Esophagus muscularis mucosa (tissue), 4 donors: Measurements from ENCODE around the gene SLC37A1. TPM values are rescaled to one million over a fixed set of nuclear protein-coding genes. Genes with fewer than 3 reads are reported as not detected.

Experiments used
- DNase-seq: peaks from one replicate; pipeline ENCODE4 v3.0.0-alpha.2; 2017; ENCODE audit errors: extremely low spot score
- H3K27ac ChIP-seq, 4 donors: fragments of 200-600 bp; sonication (generic); replicated peaks in 1 of 4; 1 replicate in 3 of 4; 2 replicates in 1 of 4; pipeline ENCODE4 v1.5.1; 2016 to 2019; ENCODE audit warnings: mild to moderate bottlenecking in 1 of 4
- H3K27me3 ChIP-seq, 4 donors: fragments of 200-600 bp; sonication (generic); one replicate each; pipeline versions ENCODE4 v1.5.1 to v1.6.0; 2016 to 2019
- H3K36me3 ChIP-seq, 4 donors: fragments of 200-600 bp; sonication (generic); one replicate each; pipeline ENCODE4 v1.5.1; 2016 to 2019
- H3K4me1 ChIP-seq, 4 donors: fragments of 200-600 bp; sonication (generic); one replicate each; pipeline ENCODE4 v1.5.1; 2016 to 2019
- H3K4me3 ChIP-seq, 4 donors: fragments of 200-600 bp; sonication (generic); 1 replicate in 2 of 4; 2 replicates in 2 of 4; pipeline ENCODE4 v1.5.1; 2016 to 2019; ENCODE audit warnings: mild to moderate bottlenecking in 4 of 4, moderate library complexity in 1 of 4
- H3K9me3 ChIP-seq, 4 donors: fragments of 200-600 bp; sonication (generic); 1 replicate in 3 of 4; 2 replicates in 1 of 4; pipeline ENCODE4 v1.5.1; 2016 to 2019
- CTCF ChIP-seq, 3 experiments: fragments of 200-600 bp in 2 of 3; fragments of 450-650 bp in 1 of 3; sonication (generic) in 2 of 3; IDR thresholded peaks; one replicate each; pipeline ENCODE4 v1.5.1; 2017 to 2019; ENCODE audit warnings: antibody characterized with exemption in 3 of 3, mild to moderate bottlenecking in 2 of 3, moderate library complexity in 1 of 3
- EP300 ChIP-seq: sonication (generic); formaldehyde crosslinking; IDR thresholded peaks from one replicate; pipeline ENCODE4 v1.6.1; 2017; ENCODE audit warnings: antibody characterized with exemption
- POLR2A ChIP-seq: fragments of 450-650 bp; IDR thresholded peaks from one replicate; pipeline ENCODE4 v1.6.1; 2017; ENCODE audit warnings: antibody characterized with exemption, moderate library complexity, mild to moderate bottlenecking, low read depth
- POLR2AphosphoS5 ChIP-seq, 2 donors: sonication (generic); formaldehyde crosslinking; IDR thresholded peaks; one replicate each; pipeline ENCODE4 v1.6.1; 2017; ENCODE audit warnings: antibody characterized with exemption in 2 of 2
- WGBS: methylation state at CpG from one replicate; pipeline ENCODE4 v1.1.5; 2018; 5-methylcytosine and 5-hydroxymethylcytosine counted together
- intact Hi-C: fragments of 100-400 bp; cut with DNase I; formaldehyde crosslinking; loops from one replicate; pipeline ENCODE4 v1.15.1; 2023
- total RNA-seq, 4 donors: library from RNA; depleted of rRNA; stranded (reverse); fragments of >200 nt; gene quantifications; one replicate each; pipeline versions ENCODE4 v1.1.0 to v1.2.1, GENCODE V29; 2016

The SLC37A1 gene
- total RNA-seq, 4 donors from 2014 or later, result 5.4 to 11.1 (median 7.1) TPM

- DNase-seq, result no peak
- intact Hi-C loops, result no loop called here
- no peaks in the 10 kb centered on the region for H3K27me3 ChIP-seq
- WGBS, result 73% methylated on average over 1 of the region's 1 CpG
- peaks cover 7 to 15% (median 10%) of the 10 kb centered on the region in 4 donors for H3K4me1 ChIP-seq
- no peak overlapping the region for H3K27ac ChIP-seq
- no peak for TF ChIP-seq EP300
- no peak for TF ChIP-seq POLR2A
- no peak for TF ChIP-seq CTCF (IDR thresholded peaks at IDR 0.05)
- no peak for TF ChIP-seq POLR2AphosphoS5 (IDR thresholded peaks at IDR 0.05)
- no peaks in the 10 kb centered on the region for H3K9me3 ChIP-seq
- no peak overlapping the region for H3K4me3 ChIP-seq
- no peaks in the 10 kb centered on the region for H3K36me3 ChIP-seq
Observed at GRCh38 chr21:42491328-42491727, 22.3 kb upstream of the SLC37A1 start.

GRCh38 chr21:42492201-42492600, 21.5 kb upstream of the SLC37A1 start:
- Histone ChIP-seq H3K4me3 (no peak overlapping the region), H3K9me3 (no peaks in the 10 kb centered on the region), H3K27ac (no peak overlapping the region), H3K27me3 (no peaks in the 10 kb centered on the region), H3K4me1 (peaks cover 12 to 17% (median 14%) of the 10 kb centered on the region in 4 donors), H3K36me3 (no peaks in the 10 kb centered on the region)
- no peak for DNase-seq
- WGBS, result 64% methylated on average over 8 of the region's 8 CpGs
- TF ChIP-seq POLR2A (no peak), CTCF (IDR thresholded peaks at IDR 0.05) (no peak), POLR2AphosphoS5 (IDR thresholded peaks at IDR 0.05) (no peak), EP300 (no peak)
- intact Hi-C loops, result no loop called here

- no peak for DNase-seq
- H3K27ac ChIP-seq, result no peak overlapping the region
- H3K36me3 ChIP-seq, result no peaks in the 10 kb centered on the region
- WGBS, result 82% methylated on average over 13 of the region's 13 CpGs
- H3K9me3 ChIP-seq, result no peaks in the 10 kb centered on the region
- H3K27me3 ChIP-seq, result no peaks in the 10 kb centered on the region
- TF ChIP-seq POLR2AphosphoS5 (IDR thresholded peaks at IDR 0.05) (no peak), CTCF (IDR thresholded peaks at IDR 0.05) (no peak), POLR2A (no peak), EP300 (no peak)
- peaks cover 12 to 17% (median 14%) of the 10 kb centered on the region in 4 donors for H3K4me1 ChIP-seq
- H3K4me3 ChIP-seq, result no peak overlapping the region
- intact Hi-C loops, result no loop called here
Observed at GRCh38 chr21:42493109-42494060, 20.3 kb upstream of the SLC37A1 start.

GRCh38 chr21:42495027-42495426, 18.6 kb upstream of the SLC37A1 start:
- no peak for DNase-seq
- intact Hi-C loops, result no loop called here
- Histone ChIP-seq H3K4me3 (no peak overlapping the region), H3K36me3 (no peaks in the 10 kb centered on the region), H3K4me1 (peaks cover 12 to 17% (median 14%) of the 10 kb centered on the region in 4 donors), H3K27me3 (no peaks in the 10 kb centered on the region), H3K27ac (peak overlapping the region in 1 of 4 donors; percentile 85), H3K9me3 (no peaks in the 10 kb centered on the region)
- TF ChIP-seq POLR2A, result no peak
- no peak for TF ChIP-seq CTCF (IDR thresholded peaks at IDR 0.05)
- TF ChIP-seq EP300, result no peak
- WGBS, result 100% methylated on average over 2 of the region's 5 CpGs

- H3K9me3 ChIP-seq, result no peaks in the 10 kb centered on the region
- H3K4me1 ChIP-seq, result peaks cover 12 to 17% (median 14%) of the 10 kb centered on the region in 4 donors
- peak overlapping the region; percentile 63 to 92 (median 86) for H3K27ac ChIP-seq
- WGBS, result 1% methylated on average over 18 of the region's 18 CpGs
- peak overlapping the region; percentile 62 to 78 (median 64) for H3K4me3 ChIP-seq
- no peak for DNase-seq
- intact Hi-C loops, result no loop called here
- no peaks in the 10 kb centered on the region for H3K36me3 ChIP-seq
- H3K27me3 ChIP-seq, result no peaks in the 10 kb centered on the region
- TF ChIP-seq CTCF (IDR thresholded peaks at IDR 0.05) (peak in 2 of 3 experiments; percentile 4 to 6), POLR2A (no peak)
Observed at GRCh38 chr21:42495765-42496119, 17.9 kb upstream of the SLC37A1 start.
